ENCODE measurements around the gene LRRC4C.

Gene LRRC4C

GRCh38 chr11:40268551-40268950 lies 1190.9 kb downstream of the LRRC4C start:
- Histone ChIP-seq H2BK5ac (ENCODE audit: low read depth, low read length, poor library complexity) (no peak overlapping the region), H4K12ac (ENCODE audit: low read depth, low read length) (no peak overlapping the region), H3K27ac (ENCODE audit: low read depth, low read length) (no peak overlapping the region), H2BK12ac (ENCODE audit: low read length) (no peak overlapping the region), H3K4me2 (ENCODE audit: low read length) (no peak overlapping the region), H3K23ac (ENCODE audit: low read length) (no peak overlapping the region), H3K4me3 (ENCODE audit: low read depth, low read length) (no peak overlapping the region), H3K9me3 (ENCODE audit: insufficient read depth, low read depth, low read length) (no peaks in the 10 kb centered on the region), H4K8ac (ENCODE audit: low read depth, low read length) (no peak overlapping the region), H3K79me1 (ENCODE audit: low read length) (no peaks in the 10 kb centered on the region), H3K9ac (ENCODE audit: low read length) (no peak overlapping the region), H3K79me2 (ENCODE audit: control insufficient read depth, insufficient read depth, low read length, poor library complexity) (no peaks in the 10 kb centered on the region), H3K14ac (ENCODE audit: low read length) (no peak overlapping the region), H4K91ac (ENCODE audit: low read depth, low read length) (no peak overlapping the region), H3K27me3 (ENCODE audit: insufficient read depth, low read length) (no peaks in the 10 kb centered on the region), H3K4ac (ENCODE audit: low read depth, low read length) (no peak overlapping the region), H3K18ac (ENCODE audit: low read length) (no peak overlapping the region), H3K36me3 (ENCODE audit: control insufficient read depth in 1 of 2, insufficient read depth in 2 of 2, low read length in 2 of 2) (no peaks in the 10 kb centered on the region), H2AK5ac (ENCODE audit: low read length) (no peak overlapping the region), H2BK120ac (ENCODE audit: insufficient read depth, low read length, poor library complexity) (no peak overlapping the region), H2AFZ (ENCODE audit: insufficient read depth, low read length, poor library complexity) (no peak overlapping the region), H3K4me1 (ENCODE audit: control insufficient read depth in 1 of 2, insufficient read depth in 2 of 2, low read length in 2 of 2) (no peaks in the 10 kb centered on the region)
- DNase-seq = no peak
- no CpG with 5 or more reads among the region's 2 CpGs for WGBS (ENCODE audit: extremely low coverage, insufficient coverage, insufficient read length)

- no CpG with 5 or more reads among the region's 1 CpG for WGBS (ENCODE audit: extremely low coverage, insufficient coverage, insufficient read length)
Measured at GRCh38 chr11:40255457-40255856, 1204.0 kb downstream of the LRRC4C start.

GRCh38 chr11:40253166-40253565 lies 1206.3 kb downstream of the LRRC4C start:
- no peak overlapping the region for H3K18ac ChIP-seq (ENCODE audit: low read length)
- H3K27me3 ChIP-seq (ENCODE audit: insufficient read depth, low read length) = no peaks in the 10 kb centered on the region
- H3K4me2 ChIP-seq (ENCODE audit: low read length) = no peak overlapping the region
- H2BK12ac ChIP-seq (ENCODE audit: low read length) = no peak overlapping the region
- H3K4me1 ChIP-seq (ENCODE audit: control insufficient read depth in 1 of 2, insufficient read depth in 2 of 2, low read length in 2 of 2) = no peaks in the 10 kb centered on the region
- no peak overlapping the region for H3K27ac ChIP-seq (ENCODE audit: low read depth, low read length)
- no peak overlapping the region for H3K4me3 ChIP-seq (ENCODE audit: low read depth, low read length)
- no peak overlapping the region for H2AFZ ChIP-seq (ENCODE audit: insufficient read depth, low read length, poor library complexity)
- H2BK5ac ChIP-seq (ENCODE audit: low read depth, low read length, poor library complexity) = no peak overlapping the region
- no peak overlapping the region for H4K8ac ChIP-seq (ENCODE audit: low read depth, low read length)
- no peak overlapping the region for H4K91ac ChIP-seq (ENCODE audit: low read depth, low read length)
- H3K14ac ChIP-seq (ENCODE audit: low read length) = no peak overlapping the region
- H2AK5ac ChIP-seq (ENCODE audit: low read length) = no peak overlapping the region
- H3K36me3 ChIP-seq (ENCODE audit: control insufficient read depth in 1 of 2, insufficient read depth in 2 of 2, low read length in 2 of 2) = no peaks in the 10 kb centered on the region
- no peaks in the 10 kb centered on the region for H3K79me1 ChIP-seq (ENCODE audit: low read length)
- no peak for DNase-seq
- no CpG with 5 or more reads among the region's 1 CpG for WGBS (ENCODE audit: extremely low coverage, insufficient coverage, insufficient read length)
- no peaks in the 10 kb centered on the region for H3K79me2 ChIP-seq (ENCODE audit: control insufficient read depth, insufficient read depth, low read length, poor library complexity)
- H3K4ac ChIP-seq (ENCODE audit: low read depth, low read length) = no peak overlapping the region
- H4K12ac ChIP-seq (ENCODE audit: low read depth, low read length) = no peak overlapping the region
- no peaks in the 10 kb centered on the region for H3K9me3 ChIP-seq (ENCODE audit: insufficient read depth, low read depth, low read length)
- no peak overlapping the region for H3K9ac ChIP-seq (ENCODE audit: low read length)
- no peak overlapping the region for H3K23ac ChIP-seq (ENCODE audit: low read length)
- no peak overlapping the region for H2BK120ac ChIP-seq (ENCODE audit: insufficient read depth, low read length, poor library complexity)

More at GRCh38 chr11:40255457-40255856, 1204.0 kb downstream of the LRRC4C start:
- H3K36me3 ChIP-seq (ENCODE audit: control insufficient read depth in 1 of 2, insufficient read depth in 2 of 2, low read length in 2 of 2) = no peaks in the 10 kb centered on the region
- H4K8ac ChIP-seq (ENCODE audit: low read depth, low read length) = no peak overlapping the region
- H3K23ac ChIP-seq (ENCODE audit: low read length) = no peak overlapping the region
- H3K9ac ChIP-seq (ENCODE audit: low read length) = no peak overlapping the region
- H3K4me2 ChIP-seq (ENCODE audit: low read length) = no peak overlapping the region
- no peak for DNase-seq
- H4K91ac ChIP-seq (ENCODE audit: low read depth, low read length) = no peak overlapping the region
- H3K14ac ChIP-seq (ENCODE audit: low read length) = no peak overlapping the region
- no peak overlapping the region for H2BK120ac ChIP-seq (ENCODE audit: insufficient read depth, low read length, poor library complexity)
- no peak overlapping the region for H2AFZ ChIP-seq (ENCODE audit: insufficient read depth, low read length, poor library complexity)
- H3K79me1 ChIP-seq (ENCODE audit: low read length) = no peaks in the 10 kb centered on the region
- H2AK5ac ChIP-seq (ENCODE audit: low read length) = no peak overlapping the region
- no peak overlapping the region for H4K12ac ChIP-seq (ENCODE audit: low read depth, low read length)
- no peaks in the 10 kb centered on the region for H3K9me3 ChIP-seq (ENCODE audit: insufficient read depth, low read depth, low read length)
- no peak overlapping the region for H2BK12ac ChIP-seq (ENCODE audit: low read length)
- no peak overlapping the region for H3K4ac ChIP-seq (ENCODE audit: low read depth, low read length)
- no peak overlapping the region for H3K18ac ChIP-seq (ENCODE audit: low read length)
- no peak overlapping the region for H3K4me3 ChIP-seq (ENCODE audit: low read depth, low read length)
- no peaks in the 10 kb centered on the region for H3K27me3 ChIP-seq (ENCODE audit: insufficient read depth, low read length)
- H3K4me1 ChIP-seq (ENCODE audit: control insufficient read depth in 1 of 2, insufficient read depth in 2 of 2, low read length in 2 of 2) = no peaks in the 10 kb centered on the region
- H2BK5ac ChIP-seq (ENCODE audit: low read depth, low read length, poor library complexity) = no peak overlapping the region
- no peak overlapping the region for H3K27ac ChIP-seq (ENCODE audit: low read depth, low read length)
- no peaks in the 10 kb centered on the region for H3K79me2 ChIP-seq (ENCODE audit: control insufficient read depth, insufficient read depth, low read length, poor library complexity)

- Histone ChIP-seq H4K12ac (ENCODE audit: low read depth, low read length) (no peak overlapping the region), H2BK120ac (ENCODE audit: insufficient read depth, low read length, poor library complexity) (no peak overlapping the region), H3K4me2 (ENCODE audit: low read length) (no peak overlapping the region), H3K23ac (ENCODE audit: low read length) (no peak overlapping the region), H3K79me1 (ENCODE audit: low read length) (no peaks in the 10 kb centered on the region), H3K4me3 (ENCODE audit: low read depth, low read length) (no peak overlapping the region), H3K14ac (ENCODE audit: low read length) (no peak overlapping the region), H3K18ac (ENCODE audit: low read length) (no peak overlapping the region), H3K79me2 (ENCODE audit: control insufficient read depth, insufficient read depth, low read length, poor library complexity) (no peaks in the 10 kb centered on the region), H4K91ac (ENCODE audit: low read depth, low read length) (no peak overlapping the region), H3K9ac (ENCODE audit: low read length) (no peak overlapping the region), H2AK5ac (ENCODE audit: low read length) (no peak overlapping the region), H2AFZ (ENCODE audit: insufficient read depth, low read length, poor library complexity) (no peak overlapping the region), H3K27ac (ENCODE audit: low read depth, low read length) (no peak overlapping the region), H3K9me3 (ENCODE audit: insufficient read depth, low read depth, low read length) (no peaks in the 10 kb centered on the region), H3K4me1 (ENCODE audit: control insufficient read depth in 1 of 2, insufficient read depth in 2 of 2, low read length in 2 of 2) (no peaks in the 10 kb centered on the region), H3K4ac (ENCODE audit: low read depth, low read length) (no peak overlapping the region), H3K36me3 (ENCODE audit: control insufficient read depth in 1 of 2, insufficient read depth in 2 of 2, low read length in 2 of 2) (no peaks in the 10 kb centered on the region), H2BK5ac (ENCODE audit: low read depth, low read length, poor library complexity) (no peak overlapping the region), H4K8ac (ENCODE audit: low read depth, low read length) (no peak overlapping the region), H2BK12ac (ENCODE audit: low read length) (no peak overlapping the region), H3K27me3 (ENCODE audit: insufficient read depth, low read length) (no peaks in the 10 kb centered on the region)
- DNase-seq = no peak
- 100% methylated on average over 2 of the region's 4 CpGs for WGBS (ENCODE audit: extremely low coverage, insufficient coverage, insufficient read length)
Measured at GRCh38 chr11:40252236-40252635, 1207.2 kb downstream of the LRRC4C start.
